ENCODE data around the gene SPA17. TPM values are rescaled to one million over a fixed set of nuclear protein-coding genes. Genes with fewer than 3 reads are reported as not detected.
A peak's percentile ranks its signal among the peaks of the same experiment; 100 is the strongest.

Gene SPA17
- polyA plus RNA-seq, 1 donor from 2014 or later = 19.1 TPM

GRCh38 chr11:124737638-124738305, 64.1 kb downstream of the SPA17 start:
- Histone ChIP-seq H3K9me3 (ENCODE audit: low read length) (no peaks in the 10 kb centered on the region), H3K27me3 (ENCODE audit: insufficient read depth, low read depth, low read length) (peaks cover 29% of the 10 kb centered on the region)
- no peak for TF ChIP-seq EP300 (conservative IDR thresholded peaks at IDR 0.05; ENCODE audit: poor library complexity, severe bottlenecking)
- no peak for TF ChIP-seq RAD21 (conservative IDR thresholded peaks at IDR 0.05)
- TF ChIP-seq, protein P1, sequence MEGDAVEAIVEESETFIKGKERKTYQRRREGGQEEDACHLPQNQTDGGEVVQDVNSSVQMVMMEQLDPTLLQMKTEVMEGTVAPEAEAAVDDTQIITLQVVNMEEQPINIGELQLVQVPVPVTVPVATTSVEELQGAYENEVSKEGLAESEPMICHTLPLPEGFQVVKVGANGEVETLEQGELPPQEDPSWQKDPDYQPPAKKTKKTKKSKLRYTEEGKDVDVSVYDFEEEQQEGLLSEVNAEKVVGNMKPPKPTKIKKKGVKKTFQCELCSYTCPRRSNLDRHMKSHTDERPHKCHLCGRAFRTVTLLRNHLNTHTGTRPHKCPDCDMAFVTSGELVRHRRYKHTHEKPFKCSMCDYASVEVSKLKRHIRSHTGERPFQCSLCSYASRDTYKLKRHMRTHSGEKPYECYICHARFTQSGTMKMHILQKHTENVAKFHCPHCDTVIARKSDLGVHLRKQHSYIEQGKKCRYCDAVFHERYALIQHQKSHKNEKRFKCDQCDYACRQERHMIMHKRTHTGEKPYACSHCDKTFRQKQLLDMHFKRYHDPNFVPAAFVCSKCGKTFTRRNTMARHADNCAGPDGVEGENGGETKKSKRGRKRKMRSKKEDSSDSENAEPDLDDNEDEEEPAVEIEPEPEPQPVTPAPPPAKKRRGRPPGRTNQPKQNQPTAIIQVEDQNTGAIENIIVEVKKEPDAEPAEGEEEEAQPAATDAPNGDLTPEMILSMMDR (IDR thresholded peaks at IDR 0.05; ENCODE audit: poor library complexity, severe bottlenecking) = no peak
- TF ChIP-seq POLR2AphosphoS5 (IDR thresholded peaks at IDR 0.05) = no peak
- no peak for TF ChIP-seq TAF1 (IDR thresholded peaks at IDR 0.05; ENCODE audit: low read depth)
- TF ChIP-seq SMC3 (conservative IDR thresholded peaks at IDR 0.05; ENCODE audit: poor library complexity) = no peak
- TF ChIP-seq EZH2 (IDR thresholded peaks at IDR 0.05; ENCODE audit: borderline replicate concordance, insufficient read depth, low read length, poor library complexity, severe bottlenecking) = no peak
- TF ChIP-seq MXI1 (conservative IDR thresholded peaks at IDR 0.05; ENCODE audit: poor library complexity, severe bottlenecking) = no peak
- TF ChIP-seq, protein P2, sequence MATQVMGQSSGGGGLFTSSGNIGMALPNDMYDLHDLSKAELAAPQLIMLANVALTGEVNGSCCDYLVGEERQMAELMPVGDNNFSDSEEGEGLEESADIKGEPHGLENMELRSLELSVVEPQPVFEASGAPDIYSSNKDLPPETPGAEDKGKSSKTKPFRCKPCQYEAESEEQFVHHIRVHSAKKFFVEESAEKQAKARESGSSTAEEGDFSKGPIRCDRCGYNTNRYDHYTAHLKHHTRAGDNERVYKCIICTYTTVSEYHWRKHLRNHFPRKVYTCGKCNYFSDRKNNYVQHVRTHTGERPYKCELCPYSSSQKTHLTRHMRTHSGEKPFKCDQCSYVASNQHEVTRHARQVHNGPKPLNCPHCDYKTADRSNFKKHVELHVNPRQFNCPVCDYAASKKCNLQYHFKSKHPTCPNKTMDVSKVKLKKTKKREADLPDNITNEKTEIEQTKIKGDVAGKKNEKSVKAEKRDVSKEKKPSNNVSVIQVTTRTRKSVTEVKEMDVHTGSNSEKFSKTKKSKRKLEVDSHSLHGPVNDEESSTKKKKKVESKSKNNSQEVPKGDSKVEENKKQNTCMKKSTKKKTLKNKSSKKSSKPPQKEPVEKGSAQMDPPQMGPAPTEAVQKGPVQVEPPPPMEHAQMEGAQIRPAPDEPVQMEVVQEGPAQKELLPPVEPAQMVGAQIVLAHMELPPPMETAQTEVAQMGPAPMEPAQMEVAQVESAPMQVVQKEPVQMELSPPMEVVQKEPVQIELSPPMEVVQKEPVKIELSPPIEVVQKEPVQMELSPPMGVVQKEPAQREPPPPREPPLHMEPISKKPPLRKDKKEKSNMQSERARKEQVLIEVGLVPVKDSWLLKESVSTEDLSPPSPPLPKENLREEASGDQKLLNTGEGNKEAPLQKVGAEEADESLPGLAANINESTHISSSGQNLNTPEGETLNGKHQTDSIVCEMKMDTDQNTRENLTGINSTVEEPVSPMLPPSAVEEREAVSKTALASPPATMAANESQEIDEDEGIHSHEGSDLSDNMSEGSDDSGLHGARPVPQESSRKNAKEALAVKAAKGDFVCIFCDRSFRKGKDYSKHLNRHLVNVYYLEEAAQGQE (IDR thresholded peaks at IDR 0.05; ENCODE audit: borderline replicate concordance) = no peak

GRCh38 chr11:124738713-124739478, 65.2 kb downstream of the SPA17 start:
- Histone ChIP-seq H3K79me2 (replicated peaks; ENCODE audit: insufficient read depth, low read length) (no peaks in the 10 kb centered on the region), H3K9me2 (ENCODE audit: insufficient read depth, low read length) (no peaks in the 10 kb centered on the region), H4K20me1 (ENCODE audit: insufficient read depth) (no peaks in the 10 kb centered on the region), H3K27me3 (ENCODE audit: insufficient read depth, low read depth, low read length) (peaks cover 40% of the 10 kb centered on the region), H3K4me2 (ENCODE audit: low read length) (peak overlapping the region; percentile 78), H3K9ac (ENCODE audit: low read length) (peak overlapping the region; percentile 42), H3F3A (ENCODE audit: insufficient read depth, low read length, poor library complexity, severe bottlenecking) (no peaks in the 10 kb centered on the region), H3K36me3 (ENCODE audit: insufficient read depth, low read length) (no peaks in the 10 kb centered on the region), H3K9me3 (ENCODE audit: low read length) (no peaks in the 10 kb centered on the region), H3K4me3 (ENCODE audit: low read length) (peak overlapping the region; percentile 77), H3K27ac (ENCODE audit: low read length) (no peak overlapping the region), H2AFZ (ENCODE audit: low read depth, low read length) (no peak overlapping the region)
- no peak for TF ChIP-seq EP300 (conservative IDR thresholded peaks at IDR 0.05; ENCODE audit: poor library complexity, severe bottlenecking)
- no peak for TF ChIP-seq MXI1 (conservative IDR thresholded peaks at IDR 0.05; ENCODE audit: poor library complexity, severe bottlenecking)
- TF ChIP-seq RAD21 (conservative IDR thresholded peaks at IDR 0.05) = no peak
- TF ChIP-seq, protein P2 (IDR thresholded peaks at IDR 0.05; ENCODE audit: borderline replicate concordance) = no peak
- TF ChIP-seq, protein P1 (IDR thresholded peaks at IDR 0.05; ENCODE audit: poor library complexity, severe bottlenecking) = no peak
- no peak for TF ChIP-seq EZH2 (IDR thresholded peaks at IDR 0.05; ENCODE audit: borderline replicate concordance, insufficient read depth, low read length, poor library complexity, severe bottlenecking)
- TF ChIP-seq POLR2AphosphoS5 (IDR thresholded peaks at IDR 0.05) = no peak
- TF ChIP-seq TAF1 (IDR thresholded peaks at IDR 0.05; ENCODE audit: low read depth) = no peak
- no peak for TF ChIP-seq SMC3 (conservative IDR thresholded peaks at IDR 0.05; ENCODE audit: poor library complexity)

More at GRCh38 chr11:124737638-124738305, 64.1 kb downstream of the SPA17 start:
- no peaks in the 10 kb centered on the region for H3K9me2 ChIP-seq (ENCODE audit: insufficient read depth, low read length)
- H4K20me1 ChIP-seq (ENCODE audit: insufficient read depth) = no peaks in the 10 kb centered on the region
- no peak overlapping the region for H3K4me2 ChIP-seq (ENCODE audit: low read length)
- no peak overlapping the region for H2AFZ ChIP-seq (ENCODE audit: low read depth, low read length)
- H3F3A ChIP-seq (ENCODE audit: insufficient read depth, low read length, poor library complexity, severe bottlenecking) = no peaks in the 10 kb centered on the region
- no peak overlapping the region for H3K4me3 ChIP-seq (ENCODE audit: low read length)
- no peaks in the 10 kb centered on the region for H3K36me3 ChIP-seq (ENCODE audit: insufficient read depth, low read length)
- H3K9ac ChIP-seq (ENCODE audit: low read length) = no peak overlapping the region
- no peak overlapping the region for H3K27ac ChIP-seq (ENCODE audit: low read length)
- H3K79me2 ChIP-seq (replicated peaks; ENCODE audit: insufficient read depth, low read length) = no peaks in the 10 kb centered on the region
